Smooth muscle cell of the umbilical artery (primary cell): Measurements from ENCODE around the gene RBM10. TPM values are rescaled to one million over a fixed set of nuclear protein-coding genes. Genes with fewer than 3 reads are reported as not detected.

Experiments
- total RNA-seq: library from RNA; depleted of rRNA; stranded (reverse); fragments of >200 nt; gene quantifications from 2 replicates; pipeline ENCODE4 v1.2.3, GENCODE V29; 2014

Gene RBM10, protein sequence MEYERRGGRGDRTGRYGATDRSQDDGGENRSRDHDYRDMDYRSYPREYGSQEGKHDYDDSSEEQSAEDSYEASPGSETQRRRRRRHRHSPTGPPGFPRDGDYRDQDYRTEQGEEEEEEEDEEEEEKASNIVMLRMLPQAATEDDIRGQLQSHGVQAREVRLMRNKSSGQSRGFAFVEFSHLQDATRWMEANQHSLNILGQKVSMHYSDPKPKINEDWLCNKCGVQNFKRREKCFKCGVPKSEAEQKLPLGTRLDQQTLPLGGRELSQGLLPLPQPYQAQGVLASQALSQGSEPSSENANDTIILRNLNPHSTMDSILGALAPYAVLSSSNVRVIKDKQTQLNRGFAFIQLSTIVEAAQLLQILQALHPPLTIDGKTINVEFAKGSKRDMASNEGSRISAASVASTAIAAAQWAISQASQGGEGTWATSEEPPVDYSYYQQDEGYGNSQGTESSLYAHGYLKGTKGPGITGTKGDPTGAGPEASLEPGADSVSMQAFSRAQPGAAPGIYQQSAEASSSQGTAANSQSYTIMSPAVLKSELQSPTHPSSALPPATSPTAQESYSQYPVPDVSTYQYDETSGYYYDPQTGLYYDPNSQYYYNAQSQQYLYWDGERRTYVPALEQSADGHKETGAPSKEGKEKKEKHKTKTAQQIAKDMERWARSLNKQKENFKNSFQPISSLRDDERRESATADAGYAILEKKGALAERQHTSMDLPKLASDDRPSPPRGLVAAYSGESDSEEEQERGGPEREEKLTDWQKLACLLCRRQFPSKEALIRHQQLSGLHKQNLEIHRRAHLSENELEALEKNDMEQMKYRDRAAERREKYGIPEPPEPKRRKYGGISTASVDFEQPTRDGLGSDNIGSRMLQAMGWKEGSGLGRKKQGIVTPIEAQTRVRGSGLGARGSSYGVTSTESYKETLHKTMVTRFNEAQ
- total RNA-seq: 44.2 and 61.1 TPM in 2 replicates

DNA sequence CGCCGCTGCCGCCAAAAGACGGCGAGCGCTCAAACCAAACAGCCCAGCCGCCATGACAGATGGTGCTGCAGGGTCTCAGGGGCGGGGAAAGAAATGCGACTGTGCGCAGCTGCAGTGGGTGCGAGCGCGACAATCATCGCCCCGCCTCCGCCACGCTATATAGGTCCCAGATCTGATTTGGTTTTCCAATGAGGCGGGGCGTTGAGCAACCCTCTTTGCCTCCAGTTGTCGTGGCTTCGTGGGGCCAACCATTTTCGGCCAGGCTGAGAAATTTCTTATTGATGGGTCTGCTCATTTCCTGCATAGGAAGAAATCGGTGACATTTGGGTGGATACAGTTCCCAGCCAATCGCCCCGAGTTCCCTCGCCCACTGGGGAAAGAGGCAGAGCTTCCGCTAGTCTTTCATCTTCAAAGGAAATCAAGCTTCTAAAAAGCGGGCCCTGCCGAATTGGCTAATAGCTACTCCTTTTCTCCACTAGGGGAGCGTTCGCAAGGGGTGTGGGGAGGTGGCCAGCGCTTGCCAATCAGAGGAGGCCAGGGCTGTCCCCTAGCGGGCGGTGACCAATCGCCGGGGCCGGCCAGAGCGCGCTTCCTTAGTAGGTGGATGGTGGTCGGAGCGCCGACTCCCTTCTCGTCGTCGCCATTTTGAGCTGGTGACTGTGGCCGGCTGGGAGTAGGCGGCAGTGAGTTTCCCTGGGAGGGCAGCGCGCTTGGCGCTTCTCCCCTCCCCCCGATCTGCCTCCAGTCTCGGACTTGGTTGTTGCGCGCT, at the start of gene RBM10, which contains the start of gene NDUFB11:
TSS of gene RBM10 (plus strand) at position 596 of the 769 bp plus-strand sequence. CDS start 2,261 bp downstream, outside the sequence.
TSS of gene NDUFB11 (minus strand) at position 77 of the 769 bp plus-strand sequence. CDS start at position 54, 23 bp downstream.

DNA sequence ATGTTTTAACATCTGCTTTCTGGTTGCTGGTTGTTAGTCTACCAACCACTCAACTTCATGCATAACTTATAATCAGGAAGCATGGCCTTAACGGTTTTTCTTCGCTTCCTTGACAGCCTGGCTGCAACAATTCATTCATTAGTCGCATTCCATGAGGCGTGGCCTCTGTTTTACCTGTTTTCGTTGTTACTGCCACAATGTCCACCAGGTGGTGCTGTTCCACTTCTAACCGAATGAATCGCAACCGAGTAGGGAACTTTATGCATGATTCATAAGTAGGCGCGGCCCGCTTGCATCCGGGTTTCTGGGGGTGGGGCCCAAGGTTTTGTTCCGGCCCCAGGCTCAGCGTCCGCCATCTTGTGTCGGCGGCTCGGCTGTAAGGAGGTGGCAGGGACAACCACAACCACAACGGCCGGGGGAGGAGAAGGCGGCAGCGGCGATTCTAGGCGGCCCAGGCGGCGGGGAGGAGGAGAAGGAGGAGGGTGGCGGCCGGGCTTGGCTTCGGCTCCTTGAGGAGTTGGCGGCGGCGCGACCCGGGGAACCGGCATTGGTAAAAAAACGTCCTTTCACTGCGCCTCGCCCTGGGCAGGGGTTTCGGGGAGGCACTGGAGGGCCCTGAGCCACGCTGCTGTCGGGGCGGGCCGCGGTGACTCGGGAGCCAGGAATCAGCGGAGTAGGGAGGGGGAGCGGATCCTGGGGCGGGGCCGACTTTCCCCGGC, 48.6 kb downstream of the RBM10 start, which contains the start of gene UBA1:
TSS of gene UBA1 (plus strand) at position 355 of the 719 bp plus-strand sequence. CDS start 4,974 bp downstream, outside the sequence.

DNA sequence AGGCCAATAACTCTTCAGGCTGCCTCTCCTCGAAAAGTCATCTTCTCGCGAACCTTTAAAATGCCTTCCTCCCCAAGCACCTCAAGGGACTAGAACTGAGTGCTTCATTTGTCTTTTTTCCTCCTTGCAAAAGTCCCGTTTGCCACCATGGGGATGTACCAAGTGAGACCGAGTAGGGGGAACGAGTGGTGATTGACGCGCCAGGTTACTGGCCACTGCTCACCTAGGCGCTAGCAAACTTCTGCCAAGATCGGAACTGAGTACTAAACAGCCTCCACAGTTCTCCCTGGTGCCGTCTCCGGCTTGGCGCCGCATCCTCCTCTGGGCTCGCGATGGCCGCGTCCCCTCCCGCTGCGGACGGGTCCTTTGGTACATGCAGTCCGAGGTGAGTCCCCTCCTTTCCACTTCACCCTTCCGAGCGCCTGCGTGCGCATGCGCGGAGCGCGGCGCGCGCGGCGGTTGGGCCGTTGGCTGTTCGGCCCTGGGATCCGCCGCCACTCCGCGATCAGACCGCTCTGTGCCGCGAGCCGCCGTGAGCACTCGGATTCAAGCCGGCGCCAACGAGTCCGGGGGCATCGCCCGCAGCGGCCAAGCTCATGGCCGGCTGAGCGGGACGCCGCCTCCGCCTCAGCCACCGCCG, 73.4 kb downstream of the RBM10 start, which contains the start of gene CDK16:
TSS of gene CDK16 (plus strand) at position 402 of the 640 bp plus-strand sequence. CDS start 4,877 bp downstream, outside the sequence.

DNA sequence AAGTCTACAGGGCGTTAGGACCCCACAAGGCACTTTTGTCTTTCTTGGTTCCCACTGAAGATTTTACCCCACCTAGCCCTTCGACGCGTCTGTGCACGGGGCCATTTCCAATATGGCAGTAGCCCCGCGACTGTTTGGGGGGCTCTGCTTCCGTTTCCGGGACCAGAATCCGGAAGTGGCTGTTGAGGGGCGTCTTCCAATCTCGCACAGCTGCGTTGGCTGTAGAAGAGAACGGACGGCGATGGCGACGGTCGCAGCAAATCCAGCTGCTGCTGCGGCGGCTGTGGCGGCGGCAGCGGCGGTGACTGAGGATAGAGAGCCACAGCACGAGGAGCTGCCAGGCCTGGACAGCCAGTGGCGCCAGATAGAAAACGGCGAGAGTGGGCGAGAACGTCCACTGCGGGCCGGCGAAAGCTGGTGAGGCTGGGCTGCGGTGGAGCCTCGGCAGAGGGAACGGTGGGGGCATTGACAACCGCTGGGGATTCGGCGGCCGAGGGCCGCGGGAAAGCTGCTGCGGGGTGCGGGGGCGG, 87.8 kb downstream of the RBM10 start, which contains the start of gene USP11:
TSS of gene USP11 (plus strand) at position 207 of the 530 bp plus-strand sequence. CDS start at position 242, 35 bp downstream.

Other genes starting within 250 kb of the RBM10 start
- gene JADE3, start 232.8 kb upstream of the RBM10 start, total RNA-seq: 6.2 and 7.2 TPM in 2 replicates
- 0.65 and 1.5 TPM in 2 replicates for gene RGN, start 66.8 kb upstream of the RBM10 start, total RNA-seq
- gene NDUFB11, start 519 bp upstream of the RBM10 start, total RNA-seq: 33.5 and 44.8 TPM in 2 replicates
- gene UBA1, start 48.6 kb downstream of the RBM10 start, total RNA-seq: 123 and 204 TPM in 2 replicates
- gene CDK16, start 73.5 kb downstream of the RBM10 start, total RNA-seq: 71.0 and 131 TPM in 2 replicates
- gene USP11, start 87.8 kb downstream of the RBM10 start, total RNA-seq: 52.3 and 76.9 TPM in 2 replicates
- 0.09 TPM in 1 of 2 replicates, not detected in the other for gene ZNF157, start 225.4 kb downstream of the RBM10 start, total RNA-seq